Mammary epithelial cell (primary cell): ENCODE measurements around the gene VWA3A.

ENCODE experiments used
- EZH2 ChIP-seq: IDR thresholded peaks from 2 replicates; pipeline ENCODE4 v1.6.1; 2012; ENCODE audit warnings: low read length, inconsistent platforms, borderline replicate concordance
- TF ChIP-seq, protein P1 (sequence below), 2 donors: IDR thresholded peaks in 1 of 2; conservative IDR thresholded peaks in 1 of 2; 2 replicates each; pipeline ENCODE4 v1.5.1; 2011 to 2012; ENCODE audit warnings: inconsistent platforms in 2 of 2, low read length in 2 of 2, mild to moderate bottlenecking in 2 of 2, control low read depth in 1 of 2, low read depth in 1 of 2; ENCODE audit not compliant: insufficient read depth in 1 of 2; ENCODE audit errors: extremely low read depth in 1 of 2

DNA sequence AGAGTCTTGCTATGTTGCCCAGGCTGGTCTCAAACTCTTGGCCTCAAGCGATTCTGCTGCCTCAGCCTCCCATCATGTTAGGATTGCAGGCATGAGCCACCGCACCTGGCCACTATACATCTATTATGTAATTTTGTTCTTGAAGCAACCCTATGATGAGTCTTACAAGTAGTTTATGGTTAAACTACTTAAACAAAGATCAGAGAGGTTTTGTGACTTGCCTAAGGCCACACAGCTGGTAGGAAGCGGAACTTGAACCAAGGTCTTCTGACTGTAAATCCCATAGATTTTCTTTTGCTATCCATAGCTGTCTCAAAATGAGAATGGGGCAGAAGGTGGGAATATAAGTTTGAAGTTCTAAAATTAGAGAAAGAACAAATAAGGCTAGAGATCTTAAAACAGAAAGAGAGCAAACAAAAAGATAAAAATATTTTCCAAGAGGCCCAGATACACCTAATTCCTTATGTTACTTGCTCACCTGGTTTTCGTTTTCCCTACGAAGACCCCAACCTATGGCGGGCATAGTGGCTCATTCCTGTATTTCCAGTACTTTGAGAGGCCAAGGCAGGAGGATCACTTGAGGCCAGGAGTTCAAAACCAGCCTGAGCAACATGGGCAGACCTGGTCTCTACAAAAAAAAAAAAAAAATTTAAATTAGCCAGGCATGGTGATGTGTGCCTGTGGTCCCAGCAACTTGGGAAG lies 32.4 kb downstream of the VWA3A start:
- TF ChIP-seq, protein P1, sequence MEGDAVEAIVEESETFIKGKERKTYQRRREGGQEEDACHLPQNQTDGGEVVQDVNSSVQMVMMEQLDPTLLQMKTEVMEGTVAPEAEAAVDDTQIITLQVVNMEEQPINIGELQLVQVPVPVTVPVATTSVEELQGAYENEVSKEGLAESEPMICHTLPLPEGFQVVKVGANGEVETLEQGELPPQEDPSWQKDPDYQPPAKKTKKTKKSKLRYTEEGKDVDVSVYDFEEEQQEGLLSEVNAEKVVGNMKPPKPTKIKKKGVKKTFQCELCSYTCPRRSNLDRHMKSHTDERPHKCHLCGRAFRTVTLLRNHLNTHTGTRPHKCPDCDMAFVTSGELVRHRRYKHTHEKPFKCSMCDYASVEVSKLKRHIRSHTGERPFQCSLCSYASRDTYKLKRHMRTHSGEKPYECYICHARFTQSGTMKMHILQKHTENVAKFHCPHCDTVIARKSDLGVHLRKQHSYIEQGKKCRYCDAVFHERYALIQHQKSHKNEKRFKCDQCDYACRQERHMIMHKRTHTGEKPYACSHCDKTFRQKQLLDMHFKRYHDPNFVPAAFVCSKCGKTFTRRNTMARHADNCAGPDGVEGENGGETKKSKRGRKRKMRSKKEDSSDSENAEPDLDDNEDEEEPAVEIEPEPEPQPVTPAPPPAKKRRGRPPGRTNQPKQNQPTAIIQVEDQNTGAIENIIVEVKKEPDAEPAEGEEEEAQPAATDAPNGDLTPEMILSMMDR (conservative IDR thresholded peaks at IDR 0.05 in 1 of 2, IDR thresholded peaks at IDR 0.05 in 1 of 2; ENCODE audit: extremely low read depth in 1 of 2, insufficient read depth in 1 of 2, low read depth in 1 of 2, low read length in 2 of 2), result no peak
- no peak for TF ChIP-seq EZH2
